ENCODE data around the gene TLK1.
"Not testable (repeated sequence)": the region's sequence is repeated elsewhere in the genome, so short reads cannot be mapped to it uniquely, and the experiment has no call there.

TLK1 gene

DNA sequence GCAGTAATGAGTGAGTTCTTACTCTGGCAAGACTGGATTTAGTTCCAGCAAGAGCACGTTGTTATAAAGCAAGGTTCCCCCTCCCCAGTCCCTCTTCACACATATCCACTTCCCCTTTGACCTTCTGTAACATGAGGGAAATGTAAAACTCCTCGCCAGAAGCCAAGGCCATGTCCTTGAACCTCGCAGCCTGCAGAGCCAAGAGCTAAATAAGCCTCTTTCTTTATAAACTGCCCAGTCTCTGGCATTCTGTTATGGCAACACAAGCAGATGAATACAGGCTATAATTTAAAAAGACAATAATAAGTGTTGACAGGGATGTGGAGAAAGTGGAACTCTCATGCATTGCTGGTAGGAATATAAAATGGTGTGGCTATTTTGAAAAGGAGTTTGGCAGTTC is 60.3 kb downstream of the TLK1 start:
- H3K4me3 ChIP-seq (ENCODE audit: low read depth, low read length), result no peak overlapping the region
- no peak for DNase-seq (ENCODE audit: low read depth)
- TF ChIP-seq, protein P1, sequence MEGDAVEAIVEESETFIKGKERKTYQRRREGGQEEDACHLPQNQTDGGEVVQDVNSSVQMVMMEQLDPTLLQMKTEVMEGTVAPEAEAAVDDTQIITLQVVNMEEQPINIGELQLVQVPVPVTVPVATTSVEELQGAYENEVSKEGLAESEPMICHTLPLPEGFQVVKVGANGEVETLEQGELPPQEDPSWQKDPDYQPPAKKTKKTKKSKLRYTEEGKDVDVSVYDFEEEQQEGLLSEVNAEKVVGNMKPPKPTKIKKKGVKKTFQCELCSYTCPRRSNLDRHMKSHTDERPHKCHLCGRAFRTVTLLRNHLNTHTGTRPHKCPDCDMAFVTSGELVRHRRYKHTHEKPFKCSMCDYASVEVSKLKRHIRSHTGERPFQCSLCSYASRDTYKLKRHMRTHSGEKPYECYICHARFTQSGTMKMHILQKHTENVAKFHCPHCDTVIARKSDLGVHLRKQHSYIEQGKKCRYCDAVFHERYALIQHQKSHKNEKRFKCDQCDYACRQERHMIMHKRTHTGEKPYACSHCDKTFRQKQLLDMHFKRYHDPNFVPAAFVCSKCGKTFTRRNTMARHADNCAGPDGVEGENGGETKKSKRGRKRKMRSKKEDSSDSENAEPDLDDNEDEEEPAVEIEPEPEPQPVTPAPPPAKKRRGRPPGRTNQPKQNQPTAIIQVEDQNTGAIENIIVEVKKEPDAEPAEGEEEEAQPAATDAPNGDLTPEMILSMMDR (IDR thresholded peaks at IDR 0.05; ENCODE audit: insufficient read depth, low read depth, low read length, missing control alignments), result no peak

DNA sequence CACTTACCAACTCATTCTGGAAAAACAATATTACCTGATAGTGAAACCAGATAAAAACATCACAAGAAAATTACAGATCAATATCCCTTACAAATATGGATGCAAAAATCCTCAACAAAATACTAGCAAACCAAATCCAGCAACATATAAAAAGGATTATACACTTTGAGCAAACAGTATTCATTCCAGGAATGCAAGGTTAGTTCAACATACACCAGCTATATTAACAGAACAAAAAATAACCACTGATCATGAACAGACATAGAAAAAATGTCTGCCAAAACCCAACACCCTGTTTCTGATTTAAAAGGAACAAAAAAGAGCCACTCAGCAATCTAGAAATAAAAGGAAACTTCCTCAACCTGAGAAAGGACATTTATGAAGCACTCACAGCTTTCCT is 62.1 kb downstream of the TLK1 start:
- DNase-seq (ENCODE audit: low read depth), result no peak
- TF ChIP-seq, protein P1 (IDR thresholded peaks at IDR 0.05; ENCODE audit: insufficient read depth, low read depth, low read length, missing control alignments), result no peak
- H3K4me3 ChIP-seq (ENCODE audit: low read depth, low read length), result no peak overlapping the region

DNA sequence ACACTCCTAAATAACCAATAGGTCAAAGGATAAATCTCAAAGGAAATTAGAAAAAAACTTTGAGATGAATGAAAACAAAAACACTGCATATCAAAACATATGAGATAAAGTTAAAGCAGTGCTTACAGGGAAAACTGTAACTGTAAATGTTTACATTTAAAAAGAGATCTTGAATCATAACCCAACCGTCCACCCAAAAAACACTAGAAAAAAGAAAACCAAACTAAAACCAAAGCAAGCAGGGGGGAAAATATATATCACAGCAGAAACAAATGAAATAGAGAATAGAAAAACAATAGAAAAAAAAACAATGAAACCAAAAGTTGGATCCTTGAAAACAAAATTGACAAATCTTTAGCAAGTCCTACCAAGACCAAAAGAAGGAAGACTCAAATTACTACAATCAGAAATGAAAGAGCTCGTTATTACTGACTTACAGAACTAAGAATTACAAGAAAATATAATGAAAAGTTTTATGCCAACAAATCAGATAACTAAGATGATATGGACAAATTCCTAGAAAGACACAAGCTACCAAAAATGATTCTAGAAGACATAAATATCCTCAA is 65.6 kb downstream of the TLK1 start:
- TF ChIP-seq, protein P1 (IDR thresholded peaks at IDR 0.05; ENCODE audit: insufficient read depth, low read depth, low read length, missing control alignments), result no peak
- no peak overlapping the region for H3K4me3 ChIP-seq (ENCODE audit: low read depth, low read length)
- DNase-seq (ENCODE audit: low read depth), result peak; percentile 21

DNA sequence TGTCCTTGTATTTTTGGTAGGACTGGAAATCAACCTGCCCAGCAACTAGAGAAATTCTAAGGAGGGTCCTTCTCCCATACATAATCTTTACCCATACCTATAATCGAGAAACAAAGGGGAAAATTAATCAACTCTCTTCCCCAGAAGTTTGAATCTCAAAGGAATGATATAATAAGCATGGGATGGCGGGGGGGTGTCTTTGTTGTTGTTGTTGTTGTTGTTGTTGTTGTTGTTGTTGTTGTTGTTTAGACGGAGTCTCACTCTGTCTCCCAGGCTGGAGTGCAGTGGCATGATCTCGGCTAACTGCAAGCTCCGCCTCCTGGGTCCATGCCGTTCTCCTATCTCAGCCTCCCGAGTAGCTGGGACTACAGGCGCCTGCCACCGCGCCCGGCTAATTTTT is 69.2 kb downstream of the TLK1 start:
- not testable (repeated sequence) for DNase-seq (ENCODE audit: low read depth); H3K4me3 ChIP-seq (ENCODE audit: low read depth, low read length)

DNA sequence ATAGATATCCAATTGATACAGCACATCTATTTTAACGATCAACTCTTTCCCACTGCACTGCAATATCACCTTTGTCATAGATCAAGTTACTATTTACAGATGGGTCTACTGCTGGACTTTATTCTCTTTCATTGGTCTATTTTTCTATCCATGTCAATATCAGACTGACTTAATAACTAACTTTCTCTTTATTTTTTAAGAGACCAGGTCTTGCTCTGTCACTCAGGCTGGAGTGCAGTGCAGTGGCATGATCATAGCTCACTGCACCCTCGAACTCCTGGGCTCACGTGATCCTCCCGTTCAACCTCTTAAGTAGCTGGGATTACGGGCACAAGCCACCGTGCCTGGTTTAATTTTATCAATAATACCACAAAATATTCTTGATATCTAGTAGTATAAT is 71.2 kb downstream of the TLK1 start:
- no peak for DNase-seq (ENCODE audit: low read depth)
- TF ChIP-seq, protein P1 (IDR thresholded peaks at IDR 0.05; ENCODE audit: insufficient read depth, low read depth, low read length, missing control alignments), result no peak
- H3K4me3 ChIP-seq (ENCODE audit: low read depth, low read length), result no peak overlapping the region

DNA sequence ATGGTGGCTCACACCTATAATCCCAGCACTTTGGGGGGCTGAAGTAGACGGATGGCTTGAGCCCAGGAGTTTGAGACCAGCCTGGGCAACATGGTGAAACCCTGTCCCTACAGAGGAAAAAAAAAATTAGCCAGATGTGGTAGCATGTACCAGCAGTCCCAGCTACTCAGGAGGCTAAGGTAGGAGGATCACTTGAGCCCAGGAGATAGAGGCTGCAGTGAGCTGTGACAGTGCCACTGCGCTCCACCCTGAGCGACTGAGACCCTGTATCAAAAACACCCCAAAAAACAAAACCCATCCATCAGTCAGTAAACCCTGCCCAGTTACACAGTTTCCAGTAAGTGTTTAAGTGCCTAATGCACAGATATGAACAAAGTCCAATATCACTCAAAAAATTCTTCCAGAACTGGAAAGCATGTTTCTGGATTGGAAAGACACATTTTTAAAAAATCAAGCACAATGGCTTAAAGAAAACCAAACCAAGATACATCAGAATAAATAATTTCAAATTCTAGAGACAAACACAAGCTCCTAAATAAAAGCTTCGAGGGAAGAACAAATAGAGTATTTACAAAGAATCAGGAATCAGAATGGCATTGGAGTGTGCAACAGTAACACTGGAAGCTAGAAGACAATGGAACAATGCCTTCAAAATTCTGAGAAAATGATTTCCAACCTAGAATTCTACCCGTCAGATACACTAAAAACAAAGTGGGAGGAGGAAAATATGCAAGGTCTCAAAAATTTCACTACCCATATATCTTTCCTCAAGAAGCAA is 72.4 kb downstream of the TLK1 start:
- no peak for DNase-seq (ENCODE audit: low read depth)
- TF ChIP-seq, protein P1 (IDR thresholded peaks at IDR 0.05; ENCODE audit: insufficient read depth, low read depth, low read length, missing control alignments), result no peak
- no peak overlapping the region for H3K4me3 ChIP-seq (ENCODE audit: low read depth, low read length)

DNA sequence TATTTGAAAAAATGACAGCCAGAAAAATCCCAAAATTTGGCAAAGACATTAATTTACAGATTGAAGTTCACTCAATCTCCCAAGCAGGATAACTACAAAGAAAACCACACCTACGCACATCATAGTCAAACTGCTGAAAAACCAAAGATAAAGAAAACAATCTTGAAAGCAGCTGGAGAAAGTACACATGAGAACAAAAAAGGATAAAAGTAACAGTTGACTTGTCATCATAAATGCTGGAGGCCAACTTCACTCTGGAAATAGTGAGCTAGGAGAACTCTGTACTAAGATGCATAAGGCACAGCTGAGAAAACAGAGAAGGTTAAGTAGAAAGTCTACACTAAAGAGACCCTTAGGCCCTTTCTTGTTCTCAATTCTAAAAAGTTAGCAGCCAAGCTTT is 73.1 kb downstream of the TLK1 start:
- no peak for DNase-seq (ENCODE audit: low read depth)
- no peak overlapping the region for H3K4me3 ChIP-seq (ENCODE audit: low read depth, low read length)
- TF ChIP-seq, protein P1 (IDR thresholded peaks at IDR 0.05; ENCODE audit: insufficient read depth, low read depth, low read length, missing control alignments), result no peak
